Esophagus squamous epithelium (tissue), 4 donors: Measurements from ENCODE around the gene KCNAB1.

Experiments used
- POLR2A ChIP-seq, 4 donors: fragments of 450-650 bp; IDR thresholded peaks; one replicate each; pipeline ENCODE4 v1.6.1; 2017; ENCODE audit warnings: antibody characterized with exemption in 4 of 4, mild to moderate bottlenecking in 4 of 4, moderate library complexity in 3 of 4
- TF ChIP-seq, protein P1 (sequence below), 6 experiments: fragments of 450-650 bp in 4 of 6; fragments of 200-600 bp in 2 of 6; sonication (generic) in 2 of 6; IDR thresholded peaks; one replicate each; pipeline ENCODE4 v1.5.1; 2016 to 2019; ENCODE audit warnings: antibody characterized with exemption in 6 of 6, mild to moderate bottlenecking in 4 of 6, moderate library complexity in 4 of 6

GRCh38 chr3:156360963-156361362, 240.6 kb downstream of the KCNAB1 start:
- TF ChIP-seq, protein P1, sequence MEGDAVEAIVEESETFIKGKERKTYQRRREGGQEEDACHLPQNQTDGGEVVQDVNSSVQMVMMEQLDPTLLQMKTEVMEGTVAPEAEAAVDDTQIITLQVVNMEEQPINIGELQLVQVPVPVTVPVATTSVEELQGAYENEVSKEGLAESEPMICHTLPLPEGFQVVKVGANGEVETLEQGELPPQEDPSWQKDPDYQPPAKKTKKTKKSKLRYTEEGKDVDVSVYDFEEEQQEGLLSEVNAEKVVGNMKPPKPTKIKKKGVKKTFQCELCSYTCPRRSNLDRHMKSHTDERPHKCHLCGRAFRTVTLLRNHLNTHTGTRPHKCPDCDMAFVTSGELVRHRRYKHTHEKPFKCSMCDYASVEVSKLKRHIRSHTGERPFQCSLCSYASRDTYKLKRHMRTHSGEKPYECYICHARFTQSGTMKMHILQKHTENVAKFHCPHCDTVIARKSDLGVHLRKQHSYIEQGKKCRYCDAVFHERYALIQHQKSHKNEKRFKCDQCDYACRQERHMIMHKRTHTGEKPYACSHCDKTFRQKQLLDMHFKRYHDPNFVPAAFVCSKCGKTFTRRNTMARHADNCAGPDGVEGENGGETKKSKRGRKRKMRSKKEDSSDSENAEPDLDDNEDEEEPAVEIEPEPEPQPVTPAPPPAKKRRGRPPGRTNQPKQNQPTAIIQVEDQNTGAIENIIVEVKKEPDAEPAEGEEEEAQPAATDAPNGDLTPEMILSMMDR (IDR thresholded peaks at IDR 0.05) = no peak
- no peak for TF ChIP-seq POLR2A (IDR thresholded peaks at IDR 0.05)
